ENCODE results near the gene TRIM32. TPM values are rescaled to one million over a fixed set of nuclear protein-coding genes. Genes with fewer than 3 reads are reported as not detected.

Gene TRIM32
- total RNA-seq, 2 experiments from 2014 or later, result 11.4 to 13.9 TPM

DNA sequence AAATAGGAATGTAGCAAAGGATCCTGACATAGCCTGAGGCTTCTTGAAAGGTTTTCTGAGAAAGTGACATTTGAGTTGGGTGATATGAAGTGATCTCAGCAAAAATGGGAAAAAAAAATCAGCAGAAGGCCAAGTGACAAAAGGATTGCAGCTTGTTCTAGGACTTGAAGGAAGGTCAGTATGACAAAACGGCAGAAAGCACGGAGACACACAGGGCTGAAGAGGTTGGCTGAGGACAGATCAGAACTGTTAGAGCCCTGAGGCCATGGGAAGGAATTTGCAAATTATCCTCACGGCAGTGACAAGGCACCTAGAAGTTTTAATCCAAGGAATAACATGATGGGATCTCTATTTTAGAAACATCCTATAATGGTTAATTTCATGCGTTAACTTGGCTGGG, 31.0 kb downstream of the TRIM32 start:
- no TSS peak for BruUV-seq (replicated peaks)
- DNase-seq (ENCODE audit: low spot score), result no peak

DNA sequence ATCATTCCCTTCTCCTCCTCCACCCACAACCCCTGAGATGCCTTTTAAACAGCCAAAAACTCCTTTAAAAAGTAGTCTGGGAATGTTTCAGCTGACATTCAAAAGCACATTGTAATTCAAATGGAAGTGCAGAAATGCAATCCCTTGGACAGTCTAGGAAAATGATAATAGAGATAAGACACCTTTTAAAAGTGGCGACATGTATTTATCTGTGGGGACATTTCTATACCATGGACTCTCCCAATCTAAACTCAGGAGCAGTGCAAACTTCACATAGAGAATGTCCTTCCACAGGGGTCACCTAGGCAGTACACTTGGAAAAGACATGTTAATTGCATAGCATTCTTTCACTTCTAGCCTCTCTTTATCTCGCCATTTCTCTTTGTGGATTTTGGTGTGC, 33.0 kb downstream of the TRIM32 start:
- H3K36me3 ChIP-seq (ENCODE audit: insufficient read depth, low read length), result no peaks in the 10 kb centered on the region
- intact Hi-C loops (cut with micrococcal nuclease; ENCODE audit: unreplicated experiment), result no loop called here
- CTCF ChIA-PET (ENCODE audit: unreplicated experiment), result no interaction called here
- H3K4me3 ChIP-seq (ENCODE audit: low read depth, low read length, poor library complexity, severe bottlenecking), result no peak overlapping the region
- H2AFZ ChIP-seq (ENCODE audit: low read length), result no peak overlapping the region
- POLR2A ChIA-PET, result no interaction called here
- TF ChIP-seq, protein P1, sequence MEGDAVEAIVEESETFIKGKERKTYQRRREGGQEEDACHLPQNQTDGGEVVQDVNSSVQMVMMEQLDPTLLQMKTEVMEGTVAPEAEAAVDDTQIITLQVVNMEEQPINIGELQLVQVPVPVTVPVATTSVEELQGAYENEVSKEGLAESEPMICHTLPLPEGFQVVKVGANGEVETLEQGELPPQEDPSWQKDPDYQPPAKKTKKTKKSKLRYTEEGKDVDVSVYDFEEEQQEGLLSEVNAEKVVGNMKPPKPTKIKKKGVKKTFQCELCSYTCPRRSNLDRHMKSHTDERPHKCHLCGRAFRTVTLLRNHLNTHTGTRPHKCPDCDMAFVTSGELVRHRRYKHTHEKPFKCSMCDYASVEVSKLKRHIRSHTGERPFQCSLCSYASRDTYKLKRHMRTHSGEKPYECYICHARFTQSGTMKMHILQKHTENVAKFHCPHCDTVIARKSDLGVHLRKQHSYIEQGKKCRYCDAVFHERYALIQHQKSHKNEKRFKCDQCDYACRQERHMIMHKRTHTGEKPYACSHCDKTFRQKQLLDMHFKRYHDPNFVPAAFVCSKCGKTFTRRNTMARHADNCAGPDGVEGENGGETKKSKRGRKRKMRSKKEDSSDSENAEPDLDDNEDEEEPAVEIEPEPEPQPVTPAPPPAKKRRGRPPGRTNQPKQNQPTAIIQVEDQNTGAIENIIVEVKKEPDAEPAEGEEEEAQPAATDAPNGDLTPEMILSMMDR (conservative IDR thresholded peaks at IDR 0.05; ENCODE audit: low read length), result no peak
- no peak for TF ChIP-seq EZH2phosphoT487 (IDR thresholded peaks at IDR 0.05; ENCODE audit: borderline replicate concordance, low read depth, low read length)
- no peak overlapping the region for H3K27ac ChIP-seq (ENCODE audit: low read depth, low read length, poor library complexity, severe bottlenecking)
- BruUV-seq (replicated peaks), result no TSS peak
- H3K4me1 ChIP-seq (ENCODE audit: insufficient read depth, low read length, poor library complexity, severe bottlenecking), result no peaks in the 10 kb centered on the region
- no peaks in the 10 kb centered on the region for H3K9me2 ChIP-seq (ENCODE audit: insufficient read depth, low read length)
- H3K79me2 ChIP-seq (ENCODE audit: insufficient read depth, low read depth, low read length), result no peaks in the 10 kb centered on the region
- H3K4me2 ChIP-seq (ENCODE audit: low read length), result no peak overlapping the region
- no peak for DNase-seq (ENCODE audit: low spot score)
- H4K20me1 ChIP-seq (ENCODE audit: insufficient read depth, low read length), result no peaks in the 10 kb centered on the region
- H3K9me3 ChIP-seq (ENCODE audit: low read length), result no peaks in the 10 kb centered on the region

More for the DNA sequence above, 31.0 kb downstream of the TRIM32 start:
- Histone ChIP-seq H3K9me2 (ENCODE audit: insufficient read depth, low read length) (no peaks in the 10 kb centered on the region), H3K27ac (ENCODE audit: low read depth, low read length, poor library complexity, severe bottlenecking) (no peak overlapping the region), H4K20me1 (ENCODE audit: insufficient read depth, low read length) (no peaks in the 10 kb centered on the region), H3K36me3 (ENCODE audit: insufficient read depth, low read length) (no peaks in the 10 kb centered on the region), H3K4me2 (ENCODE audit: low read length) (no peak overlapping the region), H3K79me2 (ENCODE audit: insufficient read depth, low read depth, low read length) (no peaks in the 10 kb centered on the region), H3K9me3 (ENCODE audit: low read length) (no peaks in the 10 kb centered on the region), H3K4me3 (ENCODE audit: low read depth, low read length, poor library complexity, severe bottlenecking) (no peak overlapping the region), H3K4me1 (ENCODE audit: insufficient read depth, low read length, poor library complexity, severe bottlenecking) (no peaks in the 10 kb centered on the region), H2AFZ (ENCODE audit: low read length) (no peak overlapping the region)
- TF ChIP-seq, protein P1 (conservative IDR thresholded peaks at IDR 0.05; ENCODE audit: low read length), result no peak
- TF ChIP-seq EZH2phosphoT487 (IDR thresholded peaks at IDR 0.05; ENCODE audit: borderline replicate concordance, low read depth, low read length), result no peak
- intact Hi-C loops (cut with micrococcal nuclease; ENCODE audit: unreplicated experiment), result no loop called here
- CTCF ChIA-PET (ENCODE audit: unreplicated experiment), result no interaction called here
- POLR2A ChIA-PET, result interaction anchor here (0.6 to 1.2 kb wide), 2 partner anchors 9 to 236 kb away, joined by 3 read pairs; no protein-coding TSS in a partner anchor

DNA sequence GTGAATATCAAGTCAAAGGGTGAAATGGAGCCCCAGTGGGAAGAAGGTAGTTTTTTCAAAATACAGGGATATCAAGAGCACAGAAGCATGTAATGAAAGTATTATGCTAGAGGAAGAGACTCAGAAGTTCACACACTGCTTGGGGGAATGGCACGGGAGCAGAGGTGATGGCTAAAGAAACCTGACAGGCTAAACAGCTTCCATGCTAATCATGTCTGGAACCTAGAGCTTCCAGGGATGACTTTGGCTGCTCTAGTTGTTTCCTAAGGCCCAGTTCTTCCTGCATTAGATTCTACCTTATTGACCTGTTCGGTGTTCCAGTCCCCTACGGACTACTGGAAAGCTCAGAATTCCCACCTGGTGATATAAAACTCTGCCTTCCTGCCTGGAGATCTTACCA, 34.3 kb downstream of the TRIM32 start:
- ChIA-PET POLR2A (interaction anchor here (1.1 kb wide), 1 partner anchor 10 kb away, joined by 5 read pairs; no protein-coding TSS in a partner anchor), CTCF (ENCODE audit: unreplicated experiment) (no interaction called here)
- BruUV-seq (replicated peaks), result no TSS peak

More for the DNA sequence above, 34.3 kb downstream of the TRIM32 start:
- Histone ChIP-seq H4K20me1 (ENCODE audit: insufficient read depth, low read length) (no peaks in the 10 kb centered on the region), H3K4me1 (ENCODE audit: insufficient read depth, low read length, poor library complexity, severe bottlenecking) (no peaks in the 10 kb centered on the region), H3K4me3 (ENCODE audit: low read depth, low read length, poor library complexity, severe bottlenecking) (no peak overlapping the region), H3K9me3 (ENCODE audit: low read length) (no peaks in the 10 kb centered on the region), H3K9me2 (ENCODE audit: insufficient read depth, low read length) (no peaks in the 10 kb centered on the region), H3K36me3 (ENCODE audit: insufficient read depth, low read length) (no peaks in the 10 kb centered on the region), H3K27ac (ENCODE audit: low read depth, low read length, poor library complexity, severe bottlenecking) (no peak overlapping the region), H3K79me2 (ENCODE audit: insufficient read depth, low read depth, low read length) (no peaks in the 10 kb centered on the region), H3K4me2 (ENCODE audit: low read length) (no peak overlapping the region), H2AFZ (ENCODE audit: low read length) (no peak overlapping the region)
- no peak for DNase-seq (ENCODE audit: low spot score)
- TF ChIP-seq EZH2phosphoT487 (IDR thresholded peaks at IDR 0.05; ENCODE audit: borderline replicate concordance, low read depth, low read length), result no peak
- TF ChIP-seq, protein P1 (conservative IDR thresholded peaks at IDR 0.05; ENCODE audit: low read length), result no peak
- intact Hi-C loops (cut with micrococcal nuclease; ENCODE audit: unreplicated experiment), result no loop called here
